Spleen (tissue), 7 donors: ENCODE measurements around the gene ACAT2.

ENCODE experiments used
- POLR2A ChIP-seq, 3 donors: fragments of 450-650 bp; IDR thresholded peaks; one replicate each; pipeline ENCODE4 v1.5.1; 2017; ENCODE audit warnings: antibody characterized with exemption in 3 of 3, mild to moderate bottlenecking in 1 of 3
- POLR2AphosphoS5 ChIP-seq, 3 donors: sonication (generic); formaldehyde crosslinking; IDR thresholded peaks; one replicate each; pipeline ENCODE4 v1.5.1; 2017; ENCODE audit warnings: antibody characterized with exemption in 3 of 3
- TF ChIP-seq, protein P1 (sequence below), 11 experiments: fragments of 200-600 bp in 7 of 11; fragments of 450-650 bp in 4 of 11; sonication (generic) in 4 of 11; IDR thresholded peaks in 8 of 11; conservative IDR thresholded peaks in 3 of 11; 1 replicate in 7 of 11; 2 replicates in 4 of 11; pipeline versions ENCODE4 v1.4.0 to v1.8.0; 2016 to 2021; ENCODE audit warnings: antibody characterized with exemption in 11 of 11, inconsistent platforms in 4 of 11, mild to moderate bottlenecking in 1 of 11
- donor health status: DM: no; HTN: no; CAD: no; lungs with moderate emphysema.
- donor health status: DM: no; HTN: no; CAD: no.
- donor health status: DM: no; HTN: no; CAD: no.

DNA sequence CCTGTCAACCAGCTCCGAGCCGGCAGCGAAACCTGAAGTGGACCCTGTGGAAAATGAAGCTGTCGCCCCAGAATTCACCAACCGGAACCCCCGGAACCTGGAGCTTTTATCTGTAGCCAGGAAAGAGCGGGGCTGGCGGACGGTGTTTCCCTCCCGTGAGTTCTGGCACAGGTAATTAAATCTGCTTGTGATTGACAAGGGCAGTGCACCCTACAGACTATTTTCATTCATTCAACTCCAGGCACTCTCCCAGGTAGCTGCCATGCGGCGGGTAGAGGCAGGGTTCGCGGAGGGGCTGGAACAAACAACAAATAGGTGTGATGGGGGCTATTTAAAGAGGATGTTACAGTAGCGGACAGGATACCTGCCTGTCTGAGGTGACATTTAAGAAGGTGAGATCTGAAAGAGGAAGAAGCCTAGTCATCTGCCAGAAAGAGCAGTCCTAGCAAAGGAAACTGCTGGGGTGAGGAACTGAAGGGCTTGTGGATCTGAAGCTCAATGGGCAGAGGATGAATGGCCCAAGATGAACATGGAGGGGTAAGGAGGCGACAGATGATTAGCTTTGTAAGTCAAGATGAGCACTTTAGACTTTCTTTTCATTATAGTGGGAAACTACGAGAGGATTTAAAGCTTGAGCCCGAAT lies 29.2 kb downstream of the ACAT2 start:
- TF ChIP-seq, protein P1, sequence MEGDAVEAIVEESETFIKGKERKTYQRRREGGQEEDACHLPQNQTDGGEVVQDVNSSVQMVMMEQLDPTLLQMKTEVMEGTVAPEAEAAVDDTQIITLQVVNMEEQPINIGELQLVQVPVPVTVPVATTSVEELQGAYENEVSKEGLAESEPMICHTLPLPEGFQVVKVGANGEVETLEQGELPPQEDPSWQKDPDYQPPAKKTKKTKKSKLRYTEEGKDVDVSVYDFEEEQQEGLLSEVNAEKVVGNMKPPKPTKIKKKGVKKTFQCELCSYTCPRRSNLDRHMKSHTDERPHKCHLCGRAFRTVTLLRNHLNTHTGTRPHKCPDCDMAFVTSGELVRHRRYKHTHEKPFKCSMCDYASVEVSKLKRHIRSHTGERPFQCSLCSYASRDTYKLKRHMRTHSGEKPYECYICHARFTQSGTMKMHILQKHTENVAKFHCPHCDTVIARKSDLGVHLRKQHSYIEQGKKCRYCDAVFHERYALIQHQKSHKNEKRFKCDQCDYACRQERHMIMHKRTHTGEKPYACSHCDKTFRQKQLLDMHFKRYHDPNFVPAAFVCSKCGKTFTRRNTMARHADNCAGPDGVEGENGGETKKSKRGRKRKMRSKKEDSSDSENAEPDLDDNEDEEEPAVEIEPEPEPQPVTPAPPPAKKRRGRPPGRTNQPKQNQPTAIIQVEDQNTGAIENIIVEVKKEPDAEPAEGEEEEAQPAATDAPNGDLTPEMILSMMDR (IDR thresholded peaks at IDR 0.05 in 8 of 11, conservative IDR thresholded peaks at IDR 0.05 in 3 of 11) = no peak
- TF ChIP-seq POLR2A (IDR thresholded peaks at IDR 0.05) (no peak), POLR2AphosphoS5 (IDR thresholded peaks at IDR 0.05) (no peak)
